SK-N-SH treated with all-trans-retinoic acid at 6 μM for 48 hours (cell line): ENCODE data around the gene TESMIN.

ENCODE experiments used
- ATAC-seq: fragments of 200-7000 bp; cut with Tn5 transposase; 3 replicates; pipeline ENCODE4 v1.9.1; 2020; ENCODE audit warnings: mild to moderate bottlenecking, moderate library complexity
- ARNTL ChIP-seq: fragments of 450-650 bp; formaldehyde crosslinking; IDR thresholded peaks from 2 replicates; pipeline ENCODE4 v1.5.0; 2020; ENCODE audit warnings: low read depth, mild to moderate bottlenecking, moderate library complexity, borderline replicate concordance
- BACH2 ChIP-seq: fragments of 250-450 bp; sonication (Bioruptor Pico); IDR thresholded peaks from 2 replicates; pipeline ENCODE4 v1.9.0; 2021; ENCODE audit warnings: mild to moderate bottlenecking, borderline replicate concordance
- CSDC2 ChIP-seq: fragments of 250-450 bp; sonication (Bioruptor Pico); IDR thresholded peaks from 2 replicates; pipeline ENCODE4 v1.5.0; 2020; ENCODE audit warnings: mild to moderate bottlenecking, moderate library complexity
- ESRRG ChIP-seq: fragments of 250-450 bp; sonication (Bioruptor Pico); IDR thresholded peaks from 2 replicates; pipeline ENCODE4 v1.6.1; 2021; ENCODE audit warnings: mild to moderate bottlenecking
- ISL1 ChIP-seq: fragments of 250-450 bp; sonication (Bioruptor Pico); IDR thresholded peaks from 2 replicates; pipeline ENCODE4 v2.1.2; 2022; ENCODE audit warnings: mild to moderate bottlenecking, moderate library complexity
- OSR1 ChIP-seq: fragments of 250-450 bp; sonication (Bioruptor Pico); IDR thresholded peaks from 2 replicates; pipeline ENCODE4 v1.8.0; 2022; ENCODE audit warnings: moderate library complexity, mild to moderate bottlenecking, inconsistent platforms
- RARB ChIP-seq: fragments of 250-450 bp; sonication (Bioruptor Pico); IDR thresholded peaks from 2 replicates; pipeline ENCODE4 v1.8.0; 2021; ENCODE audit warnings: mild to moderate bottlenecking, moderate library complexity
- SNAI2 ChIP-seq: fragments of 250-450 bp; sonication (Bioruptor Pico); IDR thresholded peaks from 2 replicates; pipeline ENCODE4 v1.5.0; 2020; ENCODE audit warnings: mild to moderate bottlenecking, moderate library complexity
- TCF4 ChIP-seq: fragments of 250-450 bp; sonication (Bioruptor Pico); IDR thresholded peaks from 2 replicates; pipeline ENCODE4 v1.8.0; 2021; ENCODE audit warnings: mild to moderate bottlenecking, moderate library complexity, borderline replicate concordance
- TOX ChIP-seq: fragments of 250-450 bp; sonication (Bioruptor Pico); IDR thresholded peaks from 2 replicates; pipeline ENCODE4 v1.8.0; 2021; ENCODE audit warnings: mild to moderate bottlenecking, moderate library complexity, borderline replicate concordance
- ZC3H10 ChIP-seq: fragments of 250-450 bp; sonication (Bioruptor Pico); IDR thresholded peaks from 2 replicates; pipeline ENCODE4 v1.5.1; 2021; ENCODE audit warnings: mild to moderate bottlenecking, moderate library complexity
- ZFP3 ChIP-seq: fragments of 250-450 bp; sonication (Bioruptor Pico); IDR thresholded peaks from 2 replicates; pipeline ENCODE4 v1.5.0; 2020; ENCODE audit warnings: mild to moderate bottlenecking, moderate library complexity
- ZFP30 ChIP-seq: fragments of 450-650 bp; formaldehyde crosslinking; IDR thresholded peaks from 2 replicates; pipeline ENCODE4 v1.5.0; 2022; ENCODE audit warnings: mild to moderate bottlenecking, moderate library complexity
- ZNF565 ChIP-seq: fragments of 450-650 bp; formaldehyde crosslinking; conservative IDR thresholded peaks from 2 replicates; pipeline ENCODE4 v1.5.0; 2020; ENCODE audit warnings: low read depth, mild to moderate bottlenecking, moderate library complexity
- ZNF70 ChIP-seq: fragments of 450-650 bp; formaldehyde crosslinking; IDR thresholded peaks from 2 replicates; pipeline ENCODE4 v1.5.0; 2020; ENCODE audit warnings: mild to moderate bottlenecking, moderate library complexity
- ZNF8 ChIP-seq: fragments of 450-650 bp; formaldehyde crosslinking; IDR thresholded peaks from 2 replicates; pipeline ENCODE4 v1.5.0; 2020; ENCODE audit warnings: mild to moderate bottlenecking, moderate library complexity
- TF ChIP-seq, protein P1 (sequence below): fragments of 250-450 bp; sonication (Bioruptor Pico); IDR thresholded peaks from 2 replicates; pipeline ENCODE4 v1.5.0; 2020; ENCODE audit warnings: mild to moderate bottlenecking, moderate library complexity
- TF ChIP-seq, protein P2 (sequence below): fragments of 250-450 bp; sonication (Bioruptor Pico); IDR thresholded peaks from 2 replicates; pipeline ENCODE4 v1.8.0; 2021; ENCODE audit warnings: low read depth, mild to moderate bottlenecking, moderate library complexity, borderline replicate concordance
- TF ChIP-seq, protein P3 (sequence below): fragments of 250-450 bp; sonication (Bioruptor Pico); IDR thresholded peaks from 2 replicates; pipeline ENCODE4 v1.5.1; 2021; ENCODE audit warnings: mild to moderate bottlenecking, moderate library complexity
- TF ChIP-seq, protein P4 (sequence below): fragments of 250-450 bp; sonication (Bioruptor Pico); IDR thresholded peaks from 2 replicates; pipeline ENCODE4 v1.8.0; 2020; ENCODE audit warnings: mild to moderate bottlenecking, moderate library complexity, borderline replicate concordance

Gene TESMIN

DNA sequence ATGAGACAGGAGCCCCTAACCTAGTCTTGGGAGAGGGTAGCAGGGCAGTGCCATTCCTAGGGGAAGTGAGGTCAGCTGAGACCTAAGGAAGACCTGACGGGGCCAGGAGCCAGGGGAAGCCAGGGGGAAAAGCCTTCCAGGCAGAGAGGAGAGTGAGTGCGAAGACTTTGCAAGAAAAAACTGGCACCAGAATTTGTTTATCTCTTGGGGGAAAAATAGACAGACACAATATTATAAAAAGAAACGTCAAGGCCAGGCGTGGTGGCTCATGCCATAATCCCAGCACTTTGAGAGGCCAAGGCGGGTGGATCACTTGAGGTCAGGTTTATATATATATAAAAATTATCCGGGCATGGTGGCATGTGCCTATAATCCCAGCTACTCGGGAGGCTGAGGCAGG, 26.9 kb upstream of the TESMIN start:
- ATAC-seq: no peak
- no peak for TF ChIP-seq OSR1 (CRISPR knock-in tag)
- TF ChIP-seq ARNTL (CRISPR knock-in tag): no peak
- TF ChIP-seq ZNF8 (CRISPR knock-in tag): no peak
- no peak for TF ChIP-seq ZFP3 (CRISPR knock-in tag)
- no peak for TF ChIP-seq BACH2 (CRISPR knock-in tag)
- TF ChIP-seq ESRRG (CRISPR knock-in tag): no peak
- no peak for TF ChIP-seq TOX (CRISPR knock-in tag)
- TF ChIP-seq ZC3H10 (CRISPR knock-in tag): no peak
- no peak for TF ChIP-seq TCF4 (CRISPR knock-in tag)
- TF ChIP-seq RARB: no peak
- no peak for TF ChIP-seq SNAI2 (CRISPR knock-in tag)
- TF ChIP-seq, protein P1, sequence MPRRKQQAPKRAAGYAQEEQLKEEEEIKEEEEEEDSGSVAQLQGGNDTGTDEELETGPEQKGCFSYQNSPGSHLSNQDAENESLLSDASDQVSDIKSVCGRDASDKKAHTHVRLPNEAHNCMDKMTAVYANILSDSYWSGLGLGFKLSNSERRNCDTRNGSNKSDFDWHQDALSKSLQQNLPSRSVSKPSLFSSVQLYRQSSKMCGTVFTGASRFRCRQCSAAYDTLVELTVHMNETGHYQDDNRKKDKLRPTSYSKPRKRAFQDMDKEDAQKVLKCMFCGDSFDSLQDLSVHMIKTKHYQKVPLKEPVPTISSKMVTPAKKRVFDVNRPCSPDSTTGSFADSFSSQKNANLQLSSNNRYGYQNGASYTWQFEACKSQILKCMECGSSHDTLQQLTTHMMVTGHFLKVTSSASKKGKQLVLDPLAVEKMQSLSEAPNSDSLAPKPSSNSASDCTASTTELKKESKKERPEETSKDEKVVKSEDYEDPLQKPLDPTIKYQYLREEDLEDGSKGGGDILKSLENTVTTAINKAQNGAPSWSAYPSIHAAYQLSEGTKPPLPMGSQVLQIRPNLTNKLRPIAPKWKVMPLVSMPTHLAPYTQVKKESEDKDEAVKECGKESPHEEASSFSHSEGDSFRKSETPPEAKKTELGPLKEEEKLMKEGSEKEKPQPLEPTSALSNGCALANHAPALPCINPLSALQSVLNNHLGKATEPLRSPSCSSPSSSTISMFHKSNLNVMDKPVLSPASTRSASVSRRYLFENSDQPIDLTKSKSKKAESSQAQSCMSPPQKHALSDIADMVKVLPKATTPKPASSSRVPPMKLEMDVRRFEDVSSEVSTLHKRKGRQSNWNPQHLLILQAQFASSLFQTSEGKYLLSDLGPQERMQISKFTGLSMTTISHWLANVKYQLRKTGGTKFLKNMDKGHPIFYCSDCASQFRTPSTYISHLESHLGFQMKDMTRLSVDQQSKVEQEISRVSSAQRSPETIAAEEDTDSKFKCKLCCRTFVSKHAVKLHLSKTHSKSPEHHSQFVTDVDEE (CRISPR knock-in tag): no peak
- no peak for TF ChIP-seq ZNF565 (CRISPR knock-in tag)
- TF ChIP-seq, protein P2, sequence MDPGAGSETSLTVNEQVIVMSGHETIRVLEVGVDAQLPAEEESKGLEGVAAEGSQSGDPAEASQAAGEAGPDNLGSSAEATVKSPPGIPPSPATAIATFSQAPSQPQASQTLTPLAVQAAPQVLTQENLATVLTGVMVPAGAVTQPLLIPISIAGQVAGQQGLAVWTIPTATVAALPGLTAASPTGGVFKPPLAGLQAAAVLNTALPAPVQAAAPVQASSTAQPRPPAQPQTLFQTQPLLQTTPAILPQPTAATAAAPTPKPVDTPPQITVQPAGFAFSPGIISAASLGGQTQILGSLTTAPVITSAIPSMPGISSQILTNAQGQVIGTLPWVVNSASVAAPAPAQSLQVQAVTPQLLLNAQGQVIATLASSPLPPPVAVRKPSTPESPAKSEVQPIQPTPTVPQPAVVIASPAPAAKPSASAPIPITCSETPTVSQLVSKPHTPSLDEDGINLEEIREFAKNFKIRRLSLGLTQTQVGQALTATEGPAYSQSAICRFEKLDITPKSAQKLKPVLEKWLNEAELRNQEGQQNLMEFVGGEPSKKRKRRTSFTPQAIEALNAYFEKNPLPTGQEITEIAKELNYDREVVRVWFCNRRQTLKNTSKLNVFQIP (CRISPR knock-in tag): no peak

DNA sequence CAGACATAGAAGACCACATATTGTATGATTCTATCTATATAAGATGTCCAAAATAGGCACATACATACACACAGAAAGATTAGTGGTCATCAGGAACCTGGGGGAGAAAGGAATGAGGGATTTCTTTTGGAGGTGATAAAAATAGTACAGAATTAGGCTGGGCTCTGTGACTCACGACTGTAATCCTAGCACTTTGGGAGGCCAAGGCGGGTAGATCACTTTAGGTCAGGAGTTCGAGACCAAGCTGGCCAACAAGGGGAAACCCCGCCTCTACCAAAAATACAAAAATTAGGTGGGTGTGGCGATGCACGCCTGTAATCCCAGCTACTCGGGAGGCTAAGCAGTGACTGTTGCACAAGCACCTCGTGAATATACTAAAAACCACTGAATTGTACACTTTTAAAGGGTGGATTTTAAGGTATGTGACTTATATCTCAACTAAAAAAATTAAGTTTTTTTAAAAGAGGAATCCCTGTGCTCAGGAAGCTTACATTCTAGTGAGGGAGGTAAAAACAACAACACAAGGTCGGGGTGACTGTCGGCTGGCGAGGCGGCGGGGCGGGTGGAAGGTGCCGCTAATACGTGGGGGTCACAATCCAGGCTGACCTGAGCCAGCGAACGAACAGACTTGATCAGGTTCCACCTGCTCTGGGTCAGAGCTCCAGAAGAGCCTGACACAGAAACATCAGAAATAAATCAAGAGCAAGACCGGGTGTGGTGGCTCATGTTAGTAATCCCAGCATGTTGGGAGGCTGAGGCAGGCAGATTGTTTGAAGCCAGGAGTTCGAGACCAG, 25.3 kb upstream of the TESMIN start:
- ATAC-seq: no peak

DNA sequence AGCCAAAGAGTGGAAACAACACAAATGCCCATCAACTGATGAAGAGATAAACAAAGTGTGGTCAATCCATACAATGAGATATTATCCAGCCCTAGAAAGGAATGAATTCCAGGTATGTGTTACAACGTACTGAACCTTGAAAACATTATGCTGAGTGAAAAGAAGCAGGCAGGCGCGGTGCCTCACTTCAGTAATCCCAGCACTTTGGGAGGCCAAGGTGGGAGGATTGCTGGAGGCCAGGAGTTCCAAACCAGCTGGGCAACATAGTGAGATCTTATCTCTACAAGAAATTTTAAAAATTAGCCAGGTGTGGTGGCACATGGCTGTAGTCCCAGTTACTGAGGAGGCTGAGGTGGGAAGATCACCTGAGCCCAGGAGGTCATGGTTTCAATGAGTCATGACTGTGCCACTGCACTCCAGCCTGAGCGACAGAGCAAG, 24.6 kb upstream of the TESMIN start:
- no peak for ATAC-seq
- TF ChIP-seq, protein P3, sequence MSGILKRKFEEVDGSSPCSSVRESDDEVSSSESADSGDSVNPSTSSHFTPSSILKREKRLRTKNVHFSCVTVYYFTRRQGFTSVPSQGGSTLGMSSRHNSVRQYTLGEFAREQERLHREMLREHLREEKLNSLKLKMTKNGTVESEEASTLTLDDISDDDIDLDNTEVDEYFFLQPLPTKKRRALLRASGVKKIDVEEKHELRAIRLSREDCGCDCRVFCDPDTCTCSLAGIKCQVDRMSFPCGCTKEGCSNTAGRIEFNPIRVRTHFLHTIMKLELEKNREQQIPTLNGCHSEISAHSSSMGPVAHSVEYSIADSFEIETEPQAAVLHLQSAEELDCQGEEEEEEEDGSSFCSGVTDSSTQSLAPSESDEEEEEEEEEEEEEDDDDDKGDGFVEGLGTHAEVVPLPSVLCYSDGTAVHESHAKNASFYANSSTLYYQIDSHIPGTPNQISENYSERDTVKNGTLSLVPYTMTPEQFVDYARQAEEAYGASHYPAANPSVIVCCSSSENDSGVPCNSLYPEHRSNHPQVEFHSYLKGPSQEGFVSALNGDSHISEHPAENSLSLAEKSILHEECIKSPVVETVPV (CRISPR knock-in tag): no peak
- TF ChIP-seq CSDC2 (CRISPR knock-in tag): no peak
- TF ChIP-seq BACH2 (CRISPR knock-in tag): no peak
- TF ChIP-seq ZNF8 (CRISPR knock-in tag): no peak
- TF ChIP-seq, protein P1 (CRISPR knock-in tag): no peak
- no peak for TF ChIP-seq ZFP30 (CRISPR knock-in tag)
- no peak for TF ChIP-seq SNAI2 (CRISPR knock-in tag)
- TF ChIP-seq OSR1 (CRISPR knock-in tag): no peak
- TF ChIP-seq RARB: no peak

More for the DNA sequence above, 25.3 kb upstream of the TESMIN start:
- TF ChIP-seq CSDC2 (CRISPR knock-in tag) (no peak), ZNF8 (CRISPR knock-in tag) (no peak), ZFP30 (CRISPR knock-in tag) (no peak), ISL1 (CRISPR knock-in tag) (no peak), TCF4 (CRISPR knock-in tag) (no peak), ARNTL (CRISPR knock-in tag) (no peak), BACH2 (CRISPR knock-in tag) (no peak), RARB (no peak), SNAI2 (CRISPR knock-in tag) (no peak), ZNF70 (CRISPR knock-in tag) (no peak), ESRRG (CRISPR knock-in tag) (no peak), ZNF565 (CRISPR knock-in tag) (no peak)
- TF ChIP-seq, protein P4, sequence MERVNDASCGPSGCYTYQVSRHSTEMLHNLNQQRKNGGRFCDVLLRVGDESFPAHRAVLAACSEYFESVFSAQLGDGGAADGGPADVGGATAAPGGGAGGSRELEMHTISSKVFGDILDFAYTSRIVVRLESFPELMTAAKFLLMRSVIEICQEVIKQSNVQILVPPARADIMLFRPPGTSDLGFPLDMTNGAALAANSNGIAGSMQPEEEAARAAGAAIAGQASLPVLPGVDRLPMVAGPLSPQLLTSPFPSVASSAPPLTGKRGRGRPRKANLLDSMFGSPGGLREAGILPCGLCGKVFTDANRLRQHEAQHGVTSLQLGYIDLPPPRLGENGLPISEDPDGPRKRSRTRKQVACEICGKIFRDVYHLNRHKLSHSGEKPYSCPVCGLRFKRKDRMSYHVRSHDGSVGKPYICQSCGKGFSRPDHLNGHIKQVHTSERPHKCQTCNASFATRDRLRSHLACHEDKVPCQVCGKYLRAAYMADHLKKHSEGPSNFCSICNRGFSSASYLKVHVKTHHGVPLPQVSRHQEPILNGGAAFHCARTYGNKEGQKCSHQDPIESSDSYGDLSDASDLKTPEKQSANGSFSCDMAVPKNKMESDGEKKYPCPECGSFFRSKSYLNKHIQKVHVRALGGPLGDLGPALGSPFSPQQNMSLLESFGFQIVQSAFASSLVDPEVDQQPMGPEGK: no peak
- TF ChIP-seq, protein P2 (CRISPR knock-in tag): no peak
